ENCODE data around the gene CEP295NL. TPM values are rescaled to one million over a fixed set of nuclear protein-coding genes. Genes with fewer than 3 reads are reported as not detected.

CEP295NL gene
- polyA plus RNA-seq, 2 of the 4 experiments (the other 2 are of a cell fraction), result 0.10 to 0.13 TPM

DNA sequence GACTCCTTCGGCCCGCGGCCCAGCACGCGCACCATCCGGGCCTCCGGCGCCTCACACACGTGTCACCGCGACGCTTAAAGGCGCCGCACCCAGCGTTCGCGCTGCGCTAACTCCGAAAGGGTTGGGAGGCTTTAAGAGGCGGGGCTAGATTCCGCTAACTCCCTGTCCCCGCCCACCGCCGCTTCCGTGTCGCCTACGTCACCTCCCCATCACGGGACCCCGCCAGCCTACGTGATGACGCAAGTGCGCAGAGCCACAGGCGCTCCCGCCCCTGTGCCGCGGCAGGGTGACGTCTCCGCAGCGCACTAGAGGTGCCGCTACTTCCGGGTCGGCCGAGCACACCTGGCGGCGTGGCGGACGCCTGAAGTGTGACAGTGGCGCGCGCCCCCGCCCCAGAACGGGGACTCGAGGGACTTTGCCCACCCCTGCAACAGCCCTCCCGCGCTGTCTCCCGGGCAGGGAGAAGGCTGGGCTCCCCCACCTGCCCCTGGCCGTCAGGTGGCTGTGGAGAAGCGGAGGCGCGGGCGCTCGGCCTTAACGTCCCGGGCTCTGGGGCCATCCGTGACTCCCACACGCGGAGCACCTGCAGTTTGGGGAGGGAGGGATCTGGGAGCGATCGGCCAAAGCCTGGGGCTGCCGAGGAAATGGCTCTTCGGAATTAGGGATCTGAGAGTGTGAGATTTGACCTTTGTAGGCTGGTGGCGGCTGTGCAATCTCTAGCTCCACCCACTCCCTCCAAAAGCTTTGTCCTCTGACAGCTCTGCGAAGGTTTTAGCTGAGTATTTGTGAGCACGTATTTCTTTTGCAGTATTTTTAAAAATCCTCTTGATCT, 62.0 kb downstream of the CEP295NL start, which contains the start of gene USP36:
Gene USP36 (minus strand): TSS at position 35 of the 832 bp plus-strand sequence. CDS start 4,451 bp downstream, outside the sequence.
- H3K4me2 ChIP-seq, result peak within 1 kb of the TSS; percentile 96
- H3K4me1 ChIP-seq, result peaks cover 24% of the 10 kb centered on the region
- no peaks in the 10 kb centered on the region for H3K9me3 ChIP-seq
- FAIRE-seq, result peak; percentile 92
- POLR2A ChIA-PET, result interaction anchor here (0.6 to 1.2 kb wide), 6 partner anchors 16 to 311 kb away, joined by 3 to 5 read pairs (median 4); partner anchors contain the start of gene CANT1
- H3K4me3 ChIP-seq, result peak within 1 kb of the TSS; percentile 99
- CTCF ChIA-PET, result interaction anchor here (0.8 to 3.4 kb wide), 4 partner anchors 11 to 22 kb away, joined by 3 to 17 read pairs (median 4); no protein-coding TSS in a partner anchor
- ATAC-seq, result peak; percentile 88 to 93
- WGBS (ENCODE audit: missing lambda C conversion rate), result 2% methylated on average over 25 of the region's 74 CpGs
- peak within 1 kb of the TSS; percentile 94 for H3K27ac ChIP-seq
- peak; percentile 98 to 100 for DNase-seq (ENCODE audit: low read depth in 1 of 2, low spot score in 1 of 2)
- TF ChIP-seq PHF8 (IDR thresholded peaks at IDR 0.05; ENCODE audit: borderline replicate concordance, low read depth) (peak; percentile 95), TFCP2L1 (CRISPR knock-in tag; IDR thresholded peaks at IDR 0.05) (0 out of 2 replicates have a peak, but pooled peaks have one; percentile 47), POLR2A (IDR thresholded peaks at IDR 0.05; ENCODE audit: low read length) (peak; percentile 84), SMC3 (IDR thresholded peaks at IDR 0.05) (no peak), EHF (CRISPR knock-in tag; IDR thresholded peaks at IDR 0.05) (peak; percentile 81), HOXB13 (CRISPR knock-in tag; IDR thresholded peaks at IDR 0.05; ENCODE audit: low read depth) (peak; percentile 74; the same call in 1 of the 2 replicates), MAFK (IDR thresholded peaks at IDR 0.05; ENCODE audit: partially characterized antibody) (no peak), HOXA7 (CRISPR knock-in tag; IDR thresholded peaks at IDR 0.05) (peak; percentile 81; the same call in 1 of the 2 replicates), ZSCAN20 (CRISPR knock-in tag; IDR thresholded peaks at IDR 0.05) (no peak), FOXS1 (CRISPR knock-in tag; IDR thresholded peaks at IDR 0.05) (no peak), KDM5A (IDR thresholded peaks at IDR 0.05) (no peak), ZNF302 (CRISPR knock-in tag; IDR thresholded peaks at IDR 0.05) (no peak), FOSB (CRISPR knock-in tag; IDR thresholded peaks at IDR 0.05) (no peak), HEYL (CRISPR knock-in tag; IDR thresholded peaks at IDR 0.05) (no peak), CHD2 (IDR thresholded peaks at IDR 0.05; ENCODE audit: low read length, partially characterized antibody) (no peak), EP300 (IDR thresholded peaks at IDR 0.05) (peak in 1 of 2 experiments; percentile 44; a peak in 1 of 5 replicates), SREBF2 (IDR thresholded peaks at IDR 0.05) (no peak; the same call in 1 of the 2 replicates), RAD21 (conservative IDR thresholded peaks at IDR 0.05 in 1 of 2, IDR thresholded peaks at IDR 0.05 in 1 of 2) (no peak; a peak in 1 of 5 replicates), NFE2L2 (conservative IDR thresholded peaks at IDR 0.05; ENCODE audit: low read length) (no peak; the same call in 1 of the 2 replicates), GATA3 (IDR thresholded peaks at IDR 0.05; ENCODE audit: borderline replicate concordance) (peak; percentile 55; the same call in 1 of the 2 replicates), NR3C1 (IDR thresholded peaks at IDR 0.05) (no peak), ESRRA (IDR thresholded peaks at IDR 0.05; ENCODE audit: borderline replicate concordance, low read length) (no peak), CEBPB (IDR thresholded peaks at IDR 0.05) (peak in 1 of 2 experiments; percentile 84; a peak in 2 of 4 replicates)
- TF ChIP-seq, protein P1, sequence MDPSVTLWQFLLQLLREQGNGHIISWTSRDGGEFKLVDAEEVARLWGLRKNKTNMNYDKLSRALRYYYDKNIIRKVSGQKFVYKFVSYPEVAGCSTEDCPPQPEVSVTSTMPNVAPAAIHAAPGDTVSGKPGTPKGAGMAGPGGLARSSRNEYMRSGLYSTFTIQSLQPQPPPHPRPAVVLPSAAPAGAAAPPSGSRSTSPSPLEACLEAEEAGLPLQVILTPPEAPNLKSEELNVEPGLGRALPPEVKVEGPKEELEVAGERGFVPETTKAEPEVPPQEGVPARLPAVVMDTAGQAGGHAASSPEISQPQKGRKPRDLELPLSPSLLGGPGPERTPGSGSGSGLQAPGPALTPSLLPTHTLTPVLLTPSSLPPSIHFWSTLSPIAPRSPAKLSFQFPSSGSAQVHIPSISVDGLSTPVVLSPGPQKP (IDR thresholded peaks at IDR 0.05; ENCODE audit: low read depth, low read length), result no peak
- TF ChIP-seq, protein P2, sequence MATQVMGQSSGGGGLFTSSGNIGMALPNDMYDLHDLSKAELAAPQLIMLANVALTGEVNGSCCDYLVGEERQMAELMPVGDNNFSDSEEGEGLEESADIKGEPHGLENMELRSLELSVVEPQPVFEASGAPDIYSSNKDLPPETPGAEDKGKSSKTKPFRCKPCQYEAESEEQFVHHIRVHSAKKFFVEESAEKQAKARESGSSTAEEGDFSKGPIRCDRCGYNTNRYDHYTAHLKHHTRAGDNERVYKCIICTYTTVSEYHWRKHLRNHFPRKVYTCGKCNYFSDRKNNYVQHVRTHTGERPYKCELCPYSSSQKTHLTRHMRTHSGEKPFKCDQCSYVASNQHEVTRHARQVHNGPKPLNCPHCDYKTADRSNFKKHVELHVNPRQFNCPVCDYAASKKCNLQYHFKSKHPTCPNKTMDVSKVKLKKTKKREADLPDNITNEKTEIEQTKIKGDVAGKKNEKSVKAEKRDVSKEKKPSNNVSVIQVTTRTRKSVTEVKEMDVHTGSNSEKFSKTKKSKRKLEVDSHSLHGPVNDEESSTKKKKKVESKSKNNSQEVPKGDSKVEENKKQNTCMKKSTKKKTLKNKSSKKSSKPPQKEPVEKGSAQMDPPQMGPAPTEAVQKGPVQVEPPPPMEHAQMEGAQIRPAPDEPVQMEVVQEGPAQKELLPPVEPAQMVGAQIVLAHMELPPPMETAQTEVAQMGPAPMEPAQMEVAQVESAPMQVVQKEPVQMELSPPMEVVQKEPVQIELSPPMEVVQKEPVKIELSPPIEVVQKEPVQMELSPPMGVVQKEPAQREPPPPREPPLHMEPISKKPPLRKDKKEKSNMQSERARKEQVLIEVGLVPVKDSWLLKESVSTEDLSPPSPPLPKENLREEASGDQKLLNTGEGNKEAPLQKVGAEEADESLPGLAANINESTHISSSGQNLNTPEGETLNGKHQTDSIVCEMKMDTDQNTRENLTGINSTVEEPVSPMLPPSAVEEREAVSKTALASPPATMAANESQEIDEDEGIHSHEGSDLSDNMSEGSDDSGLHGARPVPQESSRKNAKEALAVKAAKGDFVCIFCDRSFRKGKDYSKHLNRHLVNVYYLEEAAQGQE (IDR thresholded peaks at IDR 0.05), result peak; percentile 22; the same call in 1 of the 2 replicates
- TF ChIP-seq, protein P3, sequence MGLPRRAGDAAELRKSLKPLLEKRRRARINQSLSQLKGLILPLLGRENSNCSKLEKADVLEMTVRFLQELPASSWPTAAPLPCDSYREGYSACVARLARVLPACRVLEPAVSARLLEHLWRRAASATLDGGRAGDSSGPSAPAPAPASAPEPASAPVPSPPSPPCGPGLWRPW (IDR thresholded peaks at IDR 0.05), result no peak
- TF ChIP-seq, protein P4, sequence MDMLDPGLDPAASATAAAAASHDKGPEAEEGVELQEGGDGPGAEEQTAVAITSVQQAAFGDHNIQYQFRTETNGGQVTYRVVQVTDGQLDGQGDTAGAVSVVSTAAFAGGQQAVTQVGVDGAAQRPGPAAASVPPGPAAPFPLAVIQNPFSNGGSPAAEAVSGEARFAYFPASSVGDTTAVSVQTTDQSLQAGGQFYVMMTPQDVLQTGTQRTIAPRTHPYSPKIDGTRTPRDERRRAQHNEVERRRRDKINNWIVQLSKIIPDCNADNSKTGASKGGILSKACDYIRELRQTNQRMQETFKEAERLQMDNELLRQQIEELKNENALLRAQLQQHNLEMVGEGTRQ (IDR thresholded peaks at IDR 0.05), result peak; percentile 91
- TF ChIP-seq, protein P5, sequence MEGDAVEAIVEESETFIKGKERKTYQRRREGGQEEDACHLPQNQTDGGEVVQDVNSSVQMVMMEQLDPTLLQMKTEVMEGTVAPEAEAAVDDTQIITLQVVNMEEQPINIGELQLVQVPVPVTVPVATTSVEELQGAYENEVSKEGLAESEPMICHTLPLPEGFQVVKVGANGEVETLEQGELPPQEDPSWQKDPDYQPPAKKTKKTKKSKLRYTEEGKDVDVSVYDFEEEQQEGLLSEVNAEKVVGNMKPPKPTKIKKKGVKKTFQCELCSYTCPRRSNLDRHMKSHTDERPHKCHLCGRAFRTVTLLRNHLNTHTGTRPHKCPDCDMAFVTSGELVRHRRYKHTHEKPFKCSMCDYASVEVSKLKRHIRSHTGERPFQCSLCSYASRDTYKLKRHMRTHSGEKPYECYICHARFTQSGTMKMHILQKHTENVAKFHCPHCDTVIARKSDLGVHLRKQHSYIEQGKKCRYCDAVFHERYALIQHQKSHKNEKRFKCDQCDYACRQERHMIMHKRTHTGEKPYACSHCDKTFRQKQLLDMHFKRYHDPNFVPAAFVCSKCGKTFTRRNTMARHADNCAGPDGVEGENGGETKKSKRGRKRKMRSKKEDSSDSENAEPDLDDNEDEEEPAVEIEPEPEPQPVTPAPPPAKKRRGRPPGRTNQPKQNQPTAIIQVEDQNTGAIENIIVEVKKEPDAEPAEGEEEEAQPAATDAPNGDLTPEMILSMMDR (IDR thresholded peaks at IDR 0.05), result no peak
- TF ChIP-seq, protein P6, sequence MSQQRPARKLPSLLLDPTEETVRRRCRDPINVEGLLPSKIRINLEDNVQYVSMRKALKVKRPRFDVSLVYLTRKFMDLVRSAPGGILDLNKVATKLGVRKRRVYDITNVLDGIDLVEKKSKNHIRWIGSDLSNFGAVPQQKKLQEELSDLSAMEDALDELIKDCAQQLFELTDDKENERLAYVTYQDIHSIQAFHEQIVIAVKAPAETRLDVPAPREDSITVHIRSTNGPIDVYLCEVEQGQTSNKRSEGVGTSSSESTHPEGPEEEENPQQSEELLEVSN (IDR thresholded peaks at IDR 0.05; ENCODE audit: borderline replicate concordance, low read depth), result peak; percentile 74
- TF ChIP-seq, protein P7, sequence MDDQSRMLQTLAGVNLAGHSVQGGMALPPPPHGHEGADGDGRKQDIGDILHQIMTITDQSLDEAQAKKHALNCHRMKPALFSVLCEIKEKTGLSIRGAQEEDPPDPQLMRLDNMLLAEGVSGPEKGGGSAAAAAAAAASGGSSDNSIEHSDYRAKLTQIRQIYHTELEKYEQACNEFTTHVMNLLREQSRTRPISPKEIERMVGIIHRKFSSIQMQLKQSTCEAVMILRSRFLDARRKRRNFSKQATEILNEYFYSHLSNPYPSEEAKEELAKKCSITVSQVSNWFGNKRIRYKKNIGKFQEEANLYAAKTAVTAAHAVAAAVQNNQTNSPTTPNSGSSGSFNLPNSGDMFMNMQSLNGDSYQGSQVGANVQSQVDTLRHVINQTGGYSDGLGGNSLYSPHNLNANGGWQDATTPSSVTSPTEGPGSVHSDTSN (IDR thresholded peaks at IDR 0.05), result no peak

Measured in A549 (cell line).